Stimulated activated CD8-positive, alpha-beta memory T cell treated with anti-CD3 and anti-CD28 coated beads, Interleukin-12 subunit alpha, Interleukin-12 subunit beta, amount 100 ng/mL, for 24 hours (primary cell): ENCODE measurements around the gene CGB2.
"Not testable (repeated sequence)": the region's sequence is repeated elsewhere in the genome, so short reads cannot be mapped to it uniquely, and the experiment has no call there.

Experiments
- DNase-seq: peaks from one replicate; pipeline ENCODE4 v3.0.0-alpha.2; 2020; ENCODE audit errors: extremely low read depth

The CGB2 gene

GRCh38 chr19:49031642-49032301, at the start of gene CGB2:
Gene CGB2 (plus strand): TSS chr19:49031890. CDS start chr19:49032096, 206 bp downstream.
- DNase-seq, result not testable (repeated sequence)

DNA sequence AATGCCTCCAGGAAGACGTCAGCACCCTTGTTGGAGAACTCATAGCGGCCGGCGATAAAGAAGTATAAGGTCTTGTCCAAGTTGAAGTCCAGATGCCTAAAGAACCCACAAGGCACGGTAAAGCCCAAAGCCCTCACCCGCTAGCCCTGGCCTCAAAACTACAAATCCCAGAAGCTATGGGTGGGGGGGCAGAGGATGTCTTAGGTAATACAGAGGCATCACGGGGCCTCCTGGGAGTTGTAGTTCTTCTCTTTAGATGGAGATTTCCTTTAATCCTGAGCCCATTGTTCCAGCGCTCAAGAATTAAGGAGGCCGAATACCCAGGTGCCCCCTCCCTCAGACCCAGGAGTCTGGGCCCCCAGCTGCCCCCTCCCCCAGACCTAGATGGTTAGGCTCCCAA, 49.4 kb upstream of the CGB2 start:
- no peak for DNase-seq

- no peak for DNase-seq
Measured at GRCh38 chr19:48985711-48986110, 46.0 kb upstream of the CGB2 start.

- no peak for DNase-seq
Measured at GRCh38 chr19:48986211-48986610, 45.5 kb upstream of the CGB2 start.

GRCh38 chr19:48987323-48987722, 44.4 kb upstream of the CGB2 start:
- DNase-seq, result no peak

GRCh38 chr19:48988286-48988685, 43.4 kb upstream of the CGB2 start:
- DNase-seq, result no peak

GRCh38 chr19:48988860-48989259, 42.8 kb upstream of the CGB2 start:
- DNase-seq, result no peak

DNA sequence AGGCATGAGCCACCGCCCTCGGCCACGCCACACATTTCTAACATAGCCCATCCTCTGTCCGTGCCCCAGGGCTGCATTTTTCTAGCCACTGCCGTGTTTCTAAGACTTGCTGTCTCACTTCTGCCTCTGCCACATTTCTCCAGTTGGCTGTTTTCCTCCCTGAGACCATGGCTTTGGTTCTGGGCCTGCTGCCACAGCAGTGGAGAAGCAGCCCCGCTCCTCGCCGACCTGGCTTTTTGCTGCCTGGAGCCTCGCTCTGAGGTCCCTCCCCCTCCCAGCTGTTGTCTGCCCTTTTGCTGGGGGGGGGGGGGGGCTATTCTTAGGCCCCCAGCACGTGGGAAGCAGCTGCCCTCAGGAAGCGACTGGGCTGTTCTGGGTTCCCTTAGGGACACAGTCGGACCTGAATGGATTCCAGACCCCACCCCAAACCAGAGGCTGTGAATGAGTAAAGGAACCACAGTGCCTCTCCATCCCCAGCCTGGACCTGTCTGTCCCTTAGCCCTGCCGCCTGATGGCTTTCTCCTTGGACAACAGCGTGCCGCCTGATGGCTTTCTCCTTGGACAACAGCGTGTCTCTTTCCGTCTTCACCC, 41.9 kb upstream of the CGB2 start:
- DNase-seq, result no peak

- no peak for DNase-seq
Measured at GRCh38 chr19:48990400-48990799, 41.3 kb upstream of the CGB2 start.

GRCh38 chr19:48991011-48991609, 40.6 kb upstream of the CGB2 start:
- DNase-seq, result no peak

GRCh38 chr19:48991873-48992580, 39.7 kb upstream of the CGB2 start:
- no peak for DNase-seq

DNA sequence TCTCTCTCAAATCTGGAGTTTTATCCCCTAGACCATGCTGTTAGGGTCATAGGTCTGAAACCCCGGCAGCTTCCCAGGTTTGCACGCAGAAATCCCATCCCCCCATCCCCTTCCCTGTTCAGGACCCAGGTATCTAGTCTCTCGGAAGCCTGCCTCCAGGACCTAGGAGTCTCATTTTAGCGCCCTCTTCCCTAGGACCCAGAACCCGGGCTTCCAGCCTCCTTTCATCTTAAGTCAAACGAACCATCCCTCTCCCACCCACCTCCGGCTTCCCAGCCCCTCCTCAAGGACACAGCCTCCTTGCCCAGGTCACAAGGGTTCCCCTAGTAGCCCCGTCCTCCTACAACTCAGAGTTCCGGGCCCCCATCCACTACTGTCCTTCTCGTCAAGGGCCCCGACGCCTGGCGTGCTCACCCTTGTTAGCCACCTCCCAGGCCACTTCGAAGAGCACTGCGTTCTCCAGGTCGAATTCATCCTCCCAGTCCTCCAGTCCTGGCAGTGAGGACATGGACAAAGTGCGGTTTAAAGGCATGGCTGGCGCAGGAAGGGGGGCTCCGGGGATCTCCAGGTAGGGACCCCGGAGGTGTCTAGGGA, 39.0 kb upstream of the CGB2 start:
- DNase-seq, result no peak

- DNase-seq, result peak; percentile 99
Measured at GRCh38 chr19:48993175-48994034, 38.3 kb upstream of the CGB2 start, which contains the start of the genes GYS1 and RUVBL2. Gene GYS1 (minus strand): TSS chr19:48993309. CDS start chr19:48993112, 197 bp downstream. Gene RUVBL2 (plus strand): TSS chr19:48993887. CDS start chr19:48993912, 25 bp downstream.

DNA sequence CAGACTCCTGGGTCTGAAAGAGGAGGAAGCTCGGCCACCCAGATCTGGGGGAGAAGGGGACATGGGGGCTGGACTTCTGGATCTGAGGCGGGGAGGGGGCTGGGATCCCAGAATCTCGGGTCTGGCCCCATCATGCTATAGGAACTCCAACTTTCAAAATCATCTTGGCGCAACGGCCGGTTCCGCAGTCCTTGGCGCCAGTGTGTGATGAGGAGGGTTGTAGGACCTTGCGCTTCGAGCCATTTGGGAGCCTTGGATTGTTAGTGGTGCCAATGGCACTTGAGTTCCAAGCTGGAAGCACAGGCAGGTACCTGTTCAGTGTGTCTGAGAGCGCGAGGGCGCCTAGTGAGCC, 37.7 kb upstream of the CGB2 start:
- DNase-seq, result no peak

- DNase-seq, result no peak
Measured at GRCh38 chr19:48997972-48998371, 33.7 kb upstream of the CGB2 start.

DNA sequence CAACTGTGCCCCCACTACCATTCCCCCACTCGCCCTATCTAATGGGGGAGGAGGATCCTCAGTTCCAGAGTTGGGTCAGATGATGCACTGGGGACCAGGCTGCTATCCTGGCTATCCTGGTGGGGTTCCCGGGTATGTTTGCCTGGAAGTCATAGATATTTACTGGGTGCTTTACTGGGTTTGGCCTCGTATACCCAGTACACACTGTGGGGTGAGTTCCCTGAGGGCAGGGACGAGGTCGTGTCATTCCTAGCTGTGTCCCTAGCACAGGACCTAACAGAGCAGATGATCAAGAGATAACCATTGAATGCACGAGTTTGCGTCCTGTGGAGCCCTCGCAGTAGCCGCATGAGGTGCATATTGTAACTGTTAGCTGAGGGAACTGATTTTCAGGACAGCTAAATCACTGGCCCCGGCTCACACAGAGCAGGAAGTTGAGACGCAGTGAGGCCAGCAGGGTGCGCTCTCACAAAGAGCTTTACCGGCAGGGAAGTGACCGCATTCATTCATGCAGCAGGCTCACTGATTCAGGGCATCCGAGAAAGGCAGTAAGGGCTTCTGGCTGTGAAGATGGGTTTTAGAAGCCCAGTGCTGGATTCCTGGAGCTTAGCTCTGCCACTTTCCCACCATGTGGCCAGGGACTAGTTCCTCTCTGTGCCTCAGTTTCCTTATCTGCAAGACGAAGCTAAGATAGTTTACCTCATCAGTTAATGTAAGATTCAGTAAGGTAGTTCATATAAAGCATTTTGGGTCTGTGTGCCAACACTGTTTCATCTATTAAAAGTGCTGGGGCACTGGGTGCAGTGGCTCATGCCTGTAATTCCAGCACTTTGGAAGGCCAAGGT, 32.0 kb upstream of the CGB2 start:
- DNase-seq, result peak; percentile 31

DNA sequence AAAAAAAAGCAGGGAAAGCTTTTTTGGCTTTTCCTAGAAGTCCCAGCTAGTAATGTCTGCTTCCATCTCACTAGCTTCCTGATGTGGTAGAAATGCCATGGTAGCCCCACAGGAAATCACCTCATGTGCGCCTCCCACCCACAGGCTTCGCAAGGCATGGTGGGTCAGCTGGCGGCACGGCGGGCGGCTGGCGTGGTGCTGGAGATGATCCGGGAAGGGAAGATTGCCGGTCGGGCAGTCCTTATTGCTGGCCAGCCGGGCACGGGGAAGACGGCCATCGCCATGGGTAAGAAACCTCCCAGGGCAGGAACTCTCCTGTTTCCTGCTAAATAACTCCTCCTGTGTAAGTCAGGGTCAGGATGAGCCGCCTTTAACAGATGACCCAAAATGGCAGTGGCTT, 27.6 kb upstream of the CGB2 start:
- no peak for DNase-seq

DNA sequence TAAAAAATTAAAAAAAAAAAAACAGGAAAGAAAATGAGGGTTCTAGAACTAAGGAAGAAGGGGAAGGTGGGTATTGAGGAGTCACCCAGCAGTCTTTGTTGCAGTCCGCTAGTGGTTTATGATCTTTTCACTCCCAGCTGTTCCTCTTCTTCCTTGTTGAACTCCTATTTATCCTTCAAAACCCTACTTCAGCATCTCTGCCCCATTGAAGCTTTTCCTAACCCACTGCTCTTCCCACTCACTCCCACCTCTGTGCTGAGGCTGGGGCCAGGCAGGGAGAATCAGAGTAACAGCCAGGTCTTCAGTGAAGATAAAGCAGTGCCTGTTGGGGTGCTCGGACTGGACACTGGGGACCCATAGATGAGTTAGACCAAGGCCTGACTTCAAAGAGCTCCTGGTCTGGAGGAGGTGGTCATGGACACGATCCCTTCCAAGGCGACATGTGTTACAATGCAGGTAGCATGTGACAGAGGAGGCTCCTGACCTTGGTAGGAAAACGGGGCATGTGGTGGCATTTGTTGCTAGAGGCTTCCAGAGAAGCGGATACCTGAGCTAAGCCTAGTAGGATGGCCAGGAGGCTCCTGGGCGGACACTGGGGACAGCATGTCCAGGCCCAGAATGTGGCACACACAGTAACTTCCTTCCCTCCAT, 26.6 kb upstream of the CGB2 start:
- DNase-seq, result no peak

GRCh38 chr19:49006905-49007304, 24.8 kb upstream of the CGB2 start:
- DNase-seq, result no peak

GRCh38 chr19:49009828-49010227, 21.9 kb upstream of the CGB2 start:
- no peak for DNase-seq
